Tibial nerve (tissue), 3 donors: ENCODE data around the gene BTBD9.

Source experiments
- EP300 ChIP-seq, 2 donors: sonication (generic); formaldehyde crosslinking; IDR thresholded peaks; one replicate each; pipeline ENCODE4 v1.6.1; 2017; ENCODE audit warnings: antibody characterized with exemption in 2 of 2, mild to moderate bottlenecking in 1 of 2
- POLR2A ChIP-seq, 2 donors: fragments of 450-650 bp; IDR thresholded peaks; one replicate each; pipeline ENCODE4 v1.6.1; 2017; ENCODE audit warnings: antibody characterized with exemption in 2 of 2, mild to moderate bottlenecking in 2 of 2, moderate library complexity in 2 of 2

DNA sequence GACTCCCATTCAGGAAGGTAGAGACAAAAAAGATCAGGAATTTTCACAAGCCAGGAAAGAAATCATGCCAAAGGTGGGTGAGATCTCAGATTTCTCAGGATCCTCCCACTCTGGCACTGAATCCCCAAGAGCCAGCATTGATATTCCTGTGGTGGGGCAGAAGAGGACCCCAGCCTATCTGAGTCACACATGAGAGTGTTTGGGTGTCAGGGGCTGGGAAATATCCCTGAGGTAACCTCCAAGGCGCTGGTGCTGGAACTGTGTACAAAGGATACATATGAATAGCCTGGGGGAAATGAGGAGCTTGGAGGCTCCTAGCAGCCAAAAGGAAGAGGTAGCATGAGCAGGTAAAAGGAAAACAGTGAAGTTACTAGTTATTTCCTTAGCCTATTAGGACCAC is 369.4 kb downstream of the BTBD9 start:
- no peak for TF ChIP-seq POLR2A (IDR thresholded peaks at IDR 0.05)
- TF ChIP-seq EP300 (IDR thresholded peaks at IDR 0.05) = no peak
